ENCODE measurements around the gene FRMD4A. TPM values are rescaled to one million over a fixed set of nuclear protein-coding genes. Genes with fewer than 3 reads are reported as not detected.

FRMD4A gene
- total and polyA plus RNA-seq, 11 donors = 12.2 to 58.1 (median 28.1) TPM

DNA sequence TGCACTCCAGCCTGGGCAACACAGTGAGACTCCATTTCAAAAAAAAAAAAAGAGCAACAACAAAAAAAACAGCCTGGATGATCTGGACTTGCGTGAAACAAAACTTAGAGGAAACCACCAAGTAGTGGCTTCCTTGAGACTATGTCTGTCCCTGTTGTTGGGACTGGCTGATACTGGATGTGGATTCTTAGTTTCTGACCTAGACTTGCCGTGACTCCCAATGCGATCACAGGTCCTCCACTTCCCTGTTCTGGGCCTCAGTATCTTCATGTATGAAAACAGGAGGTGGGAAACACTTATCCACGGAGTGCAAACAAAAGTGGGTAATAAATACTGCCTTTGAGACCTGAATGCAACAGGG lies 618.3 kb downstream of the FRMD4A start:
- peak overlapping the region; percentile 2 to 84 (median 42) for H3K27ac ChIP-seq
- TF ChIP-seq POLR2A (IDR thresholded peaks at IDR 0.05) = no peak
- TF ChIP-seq, protein P1, sequence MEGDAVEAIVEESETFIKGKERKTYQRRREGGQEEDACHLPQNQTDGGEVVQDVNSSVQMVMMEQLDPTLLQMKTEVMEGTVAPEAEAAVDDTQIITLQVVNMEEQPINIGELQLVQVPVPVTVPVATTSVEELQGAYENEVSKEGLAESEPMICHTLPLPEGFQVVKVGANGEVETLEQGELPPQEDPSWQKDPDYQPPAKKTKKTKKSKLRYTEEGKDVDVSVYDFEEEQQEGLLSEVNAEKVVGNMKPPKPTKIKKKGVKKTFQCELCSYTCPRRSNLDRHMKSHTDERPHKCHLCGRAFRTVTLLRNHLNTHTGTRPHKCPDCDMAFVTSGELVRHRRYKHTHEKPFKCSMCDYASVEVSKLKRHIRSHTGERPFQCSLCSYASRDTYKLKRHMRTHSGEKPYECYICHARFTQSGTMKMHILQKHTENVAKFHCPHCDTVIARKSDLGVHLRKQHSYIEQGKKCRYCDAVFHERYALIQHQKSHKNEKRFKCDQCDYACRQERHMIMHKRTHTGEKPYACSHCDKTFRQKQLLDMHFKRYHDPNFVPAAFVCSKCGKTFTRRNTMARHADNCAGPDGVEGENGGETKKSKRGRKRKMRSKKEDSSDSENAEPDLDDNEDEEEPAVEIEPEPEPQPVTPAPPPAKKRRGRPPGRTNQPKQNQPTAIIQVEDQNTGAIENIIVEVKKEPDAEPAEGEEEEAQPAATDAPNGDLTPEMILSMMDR (IDR thresholded peaks at IDR 0.05) = no peak
- peaks cover 4 to 75% (median 34%) of the 10 kb centered on the region in 12 donors for H3K4me1 ChIP-seq
- no peak overlapping the region for H3K4me3 ChIP-seq
- intact Hi-C loops (cut with DNase I) = loop anchor here in 3 of 10 donors (5.0 to 10.0 kb wide), 3 partner anchors 48 to 62 kb away; no protein-coding TSS in a partner anchor
- no peaks in the 10 kb centered on the region for H3K9me3 ChIP-seq
- ATAC-seq (no peak), DNase-seq (no peak)
- H3K36me3 ChIP-seq = no peaks in the 10 kb centered on the region
- WGBS, 4 donors = 77 to 92% (median 84%) methylated on average over 4 of the region's 4 CpGs
- no peaks in the 10 kb centered on the region for H3K27me3 ChIP-seq

DNA sequence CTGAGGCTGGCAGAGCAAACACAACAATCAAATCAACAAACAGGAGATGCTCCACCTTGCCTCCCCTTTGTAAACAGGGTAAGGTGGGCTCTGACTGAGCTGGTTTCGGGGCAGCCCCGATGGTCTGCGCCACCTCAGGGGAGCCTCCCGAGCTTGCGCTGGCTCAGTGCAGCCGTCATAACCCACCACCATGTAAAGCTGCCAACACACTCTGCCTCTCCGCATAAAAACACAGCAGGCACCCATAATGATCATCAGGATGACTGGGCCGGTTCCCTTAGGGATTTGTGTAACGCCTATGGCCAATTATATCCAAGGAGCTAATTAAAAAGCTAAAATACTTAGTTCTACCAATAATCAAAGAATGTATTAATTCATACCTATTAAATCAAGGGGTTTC lies 619.4 kb downstream of the FRMD4A start:
- 91 to 99% (median 96%) methylated on average over 9 of the region's 9 CpGs for WGBS, 4 donors
- no peak for ATAC-seq
- no peaks in the 10 kb centered on the region for H3K27me3 ChIP-seq
- DNase-seq = no peak
- no peaks in the 10 kb centered on the region for H3K9me3 ChIP-seq
- no peak overlapping the region for H3K4me3 ChIP-seq
- H3K36me3 ChIP-seq = no peaks in the 10 kb centered on the region
- intact Hi-C loops (cut with DNase I) = loop anchor here in 3 of 10 donors (5.0 to 10.0 kb wide), 3 partner anchors 46 to 64 kb away; no protein-coding TSS in a partner anchor
- TF ChIP-seq, protein P1 (IDR thresholded peaks at IDR 0.05) = no peak
- no peak for TF ChIP-seq POLR2A (IDR thresholded peaks at IDR 0.05)
- no peak overlapping the region for H3K27ac ChIP-seq
- H3K4me1 ChIP-seq = peaks cover 4 to 72% (median 35%) of the 10 kb centered on the region in 12 donors

DNA sequence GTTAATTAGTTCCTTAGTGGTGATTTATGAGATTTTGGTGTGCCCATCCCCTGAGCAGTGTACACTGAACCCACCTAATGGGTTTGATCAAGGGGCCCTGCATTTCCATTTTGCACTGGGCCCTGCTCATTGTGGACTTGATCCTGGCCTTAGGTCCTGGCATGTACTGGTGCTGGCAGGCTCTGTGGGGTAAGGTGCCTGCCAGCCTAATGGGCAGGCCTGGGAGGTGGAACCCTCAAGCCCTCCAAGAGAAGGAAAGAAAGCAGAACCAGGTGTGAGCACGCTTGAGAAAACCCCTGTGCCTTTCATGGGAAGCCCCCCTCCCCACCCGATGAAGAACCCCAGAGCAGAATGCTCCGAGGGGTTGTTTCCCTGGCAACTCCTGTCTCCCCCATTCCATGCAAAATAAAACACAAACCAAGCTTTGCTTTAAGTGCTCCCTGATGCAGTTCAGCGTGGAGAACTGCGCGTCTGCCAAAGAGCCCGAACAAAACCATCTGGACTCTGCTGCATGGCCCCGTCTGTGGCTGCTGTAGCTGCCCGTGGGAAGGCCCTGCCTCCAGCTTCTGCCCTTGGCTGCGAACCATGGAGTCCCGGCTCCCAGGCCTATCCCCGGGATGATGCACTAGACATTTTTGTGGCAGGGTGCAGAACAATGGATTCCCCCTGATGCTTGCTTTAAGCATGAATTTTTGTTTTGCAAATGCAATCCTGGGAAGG lies 620.6 kb downstream of the FRMD4A start:
- no peak for TF ChIP-seq POLR2A (IDR thresholded peaks at IDR 0.05)
- TF ChIP-seq, protein P1 (IDR thresholded peaks at IDR 0.05) = no peak
- ATAC-seq (no peak), DNase-seq (peak in 4 of 5 donors; percentile 36 to 72 (median 58))
- intact Hi-C loops (cut with DNase I) = loop anchor here in 6 of 10 donors (5.0 to 10.0 kb wide), 6 partner anchors 38 to 67 kb away; no protein-coding TSS in a partner anchor
- H3K36me3 ChIP-seq = no peaks in the 10 kb centered on the region
- WGBS, 4 donors = 70 to 82% (median 79%) methylated on average over 12 of the region's 12 CpGs
- no peaks in the 10 kb centered on the region for H3K9me3 ChIP-seq
- H3K27ac ChIP-seq = peak overlapping the region in 1 of 12 donors; percentile 76
- H3K4me1 ChIP-seq = peaks cover 4 to 79% (median 47%) of the 10 kb centered on the region in 12 donors
- no peaks in the 10 kb centered on the region for H3K27me3 ChIP-seq
- H3K4me3 ChIP-seq = no peak overlapping the region

DNA sequence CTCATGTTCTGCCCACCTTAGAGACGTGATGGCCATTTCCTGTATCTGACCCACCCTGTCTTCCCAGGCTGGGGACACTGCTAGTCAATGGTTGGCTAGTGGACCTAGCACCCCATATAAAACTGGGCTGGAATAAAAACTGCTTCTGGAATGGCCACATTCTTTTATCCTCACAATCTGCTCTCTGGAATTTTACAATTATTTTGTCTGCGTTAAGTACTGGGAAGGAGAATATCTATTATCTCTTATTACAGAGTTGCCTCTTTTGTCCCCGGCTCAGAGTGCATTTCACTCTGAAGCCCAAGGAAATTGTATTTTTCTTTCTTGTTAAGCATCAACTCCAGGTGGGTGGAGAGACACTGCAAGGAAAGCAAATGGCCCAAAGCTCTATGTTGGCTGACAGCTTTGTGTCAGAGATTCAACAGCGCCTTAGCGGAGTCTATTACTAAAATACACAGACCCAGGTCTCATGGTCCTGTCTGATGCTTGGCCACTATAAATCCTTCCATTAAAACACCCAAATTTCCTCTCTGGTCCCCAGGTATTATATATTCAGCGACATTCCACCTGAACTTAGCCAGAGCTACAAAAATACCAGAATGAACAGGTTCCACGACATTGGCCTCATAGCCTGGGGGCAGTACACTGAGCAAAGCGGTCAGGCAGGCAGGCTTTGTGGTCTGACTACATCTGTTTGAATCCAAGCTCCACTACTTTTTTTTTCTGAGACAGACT lies 622.3 kb downstream of the FRMD4A start:
- WGBS, 4 donors = 64 to 79% (median 75%) methylated on average over 8 of the region's 8 CpGs
- H3K4me1 ChIP-seq = peaks cover 4 to 94% (median 57%) of the 10 kb centered on the region in 12 donors
- no peak for ATAC-seq
- H3K4me3 ChIP-seq = peak overlapping the region in 10 of 12 donors; percentile 49 to 78 (median 64)
- no peaks in the 10 kb centered on the region for H3K9me3 ChIP-seq
- H3K27me3 ChIP-seq = no peaks in the 10 kb centered on the region
- TF ChIP-seq POLR2A (IDR thresholded peaks at IDR 0.05) = no peak
- TF ChIP-seq, protein P1 (IDR thresholded peaks at IDR 0.05) = no peak
- H3K36me3 ChIP-seq = peaks cover 0 to 7% (median 0%) of the 10 kb centered on the region in 9 donors
- H3K27ac ChIP-seq = peak overlapping the region; percentile 60 to 91 (median 82)
- no peak for DNase-seq
- intact Hi-C loops (cut with DNase I) = loop anchor here in 5 of 10 donors (5.0 to 10.0 kb wide), 5 partner anchors 36 to 69 kb away; no protein-coding TSS in a partner anchor

Data from heart left ventricle (tissue), 16 donors.